CD4-positive, alpha-beta T cell (primary cell): Measurements from ENCODE around the gene ZNF774. TPM values are rescaled to one million over a fixed set of nuclear protein-coding genes. Genes with fewer than 3 reads are reported as not detected.
A peak's percentile ranks its signal among the peaks of the same experiment; 100 is the strongest.

Source experiments
- ATAC-seq: fragments of 200-7000 bp; cut with Tn5 transposase; one replicate; pipeline ENCODE4 v1.10.0; 2022; ENCODE audit warnings: mild to moderate bottlenecking; ENCODE audit not compliant: poor library complexity
- CTCF ChIA-PET: fragments of 350-600 bp; sonication (Branson Sonifier 250); formaldehyde crosslinking; loops from one replicate; lab custom pipeline; 2021; ENCODE audit warnings: antibody characterized with exemption, inconsistent platforms; lab: Charles Lee
- POLR2A ChIA-PET: fragments of 350-600 bp; sonication (Branson Sonifier 250); formaldehyde crosslinking; loops from one replicate; lab custom pipeline; 2021; ENCODE audit warnings: antibody characterized with exemption, inconsistent platforms; lab: Charles Lee
- DNase-seq, 14 experiments: peaks; one replicate each; pipeline ENCODE4 v3.0.0-alpha.2; 2013 to 2020; ENCODE audit warnings: mixed read lengths in 2 of 14
- H3K27ac ChIP-seq, 2 donors: one replicate each; pipeline versions ENCODE4 v1.5.1 to v1.7.0; 2013; ENCODE audit warnings: low read length in 2 of 2, low read depth in 1 of 2, mild to moderate bottlenecking in 1 of 2
- H3K27me3 ChIP-seq, 2 experiments: 1 replicate in 1 of 2; 2 replicates in 1 of 2; pipeline versions ENCODE4 v1.6.1 to v1.7.0; 2013; ENCODE audit warnings: low read length in 2 of 2, control low read depth in 1 of 2, mild to moderate bottlenecking in 1 of 2, moderate library complexity in 1 of 2; ENCODE audit not compliant: insufficient read depth in 2 of 2, control insufficient read depth in 1 of 2
- H3K36me3 ChIP-seq: one replicate; pipeline ENCODE4 v1.6.1; 2013; ENCODE audit warnings: low read length, control low read depth; ENCODE audit not compliant: insufficient read depth
- H3K4me1 ChIP-seq: one replicate; pipeline ENCODE4 v1.6.1; 2013; ENCODE audit warnings: low read length, control low read depth; ENCODE audit not compliant: insufficient read depth
- H3K4me3 ChIP-seq: one replicate; pipeline ENCODE4 v1.5.1; 2013; ENCODE audit warnings: mild to moderate bottlenecking, low read length, moderate library complexity
- H3K9me3 ChIP-seq, 2 experiments: 1 replicate in 1 of 2; 2 replicates in 1 of 2; pipeline versions ENCODE4 v1.6.1 to v1.7.0; 2013; ENCODE audit warnings: low read length in 2 of 2, mild to moderate bottlenecking in 2 of 2, control low read depth in 1 of 2, moderate library complexity in 1 of 2; ENCODE audit not compliant: control insufficient read depth in 1 of 2, insufficient read depth in 1 of 2
- H3K27ac Mint-ChIP-seq: one replicate; pipeline ENCODE4 v1.8.0; 2020; ENCODE audit warnings: mixed read lengths
- H3K27me3 Mint-ChIP-seq: one replicate; pipeline ENCODE4 v1.8.0; 2021; ENCODE audit warnings: mixed read lengths
- H3K36me3 Mint-ChIP-seq: one replicate; pipeline ENCODE4 v1.8.0; 2021; ENCODE audit warnings: low read depth, mixed read lengths
- H3K4me1 Mint-ChIP-seq: one replicate; pipeline ENCODE4 v1.8.0; 2021; ENCODE audit warnings: low read depth, mixed read lengths
- H3K4me3 Mint-ChIP-seq: one replicate; pipeline ENCODE4 v1.8.0; 2020; ENCODE audit warnings: mild to moderate bottlenecking, mixed read lengths
- H3K9me3 Mint-ChIP-seq: one replicate; pipeline ENCODE4 v1.8.0; 2020; ENCODE audit warnings: mixed read lengths
- CTCF ChIP-seq: fragments of 200-600 bp; IDR thresholded peaks from one replicate; pipeline ENCODE4 v1.8.0; 2022; ENCODE audit warnings: antibody characterized with exemption, mild to moderate bottlenecking
- intact Hi-C, 2 experiments: fragments of 100-400 bp; cut with DNase I in 1 of 2; cut with micrococcal nuclease in 1 of 2; formaldehyde crosslinking; loops; one replicate each; pipeline versions ENCODE4 v1.15.1 to v1.9.0; 2023 to 2025; cut with DNase I, micrococcal nuclease
- total RNA-seq, 174 experiments: library from RNA in 2 of 174; stranded (reverse) in 2 of 174; gene quantifications; one replicate each; pipeline ENCODE4 v1.2.3 and lab custom pipeline; 2021 to 2026

The ZNF774 gene
- total RNA-seq, 2 experiments from 2014 or later: 0.20 to 1.1 TPM

- Mint-ChIP-seq H3K4me1 (peaks cover 23% of the 10 kb centered on the region), H3K4me3 (no peak overlapping the region), H3K27me3 (no peaks in the 10 kb centered on the region), H3K9me3 (no peaks in the 10 kb centered on the region), H3K36me3 (no peaks in the 10 kb centered on the region), H3K27ac (no peak overlapping the region)
- ATAC-seq (no peak), DNase-seq (no peak)
- Histone ChIP-seq H3K4me1 (peaks cover 6% of the 10 kb centered on the region), H3K4me3 (no peak overlapping the region), H3K27me3 (no peaks in the 10 kb centered on the region), H3K27ac (no peak overlapping the region), H3K36me3 (no peaks in the 10 kb centered on the region), H3K9me3 (no peaks in the 10 kb centered on the region)
- POLR2A ChIA-PET: interaction anchor here (0.8 to 1.6 kb wide), 3 partner anchors 9 to 163 kb away, joined by 3 to 6 read pairs (median 4); partner anchors contain the start of gene IQGAP1
- CTCF ChIA-PET: no interaction called here
- intact Hi-C loops: no loop called here
- TF ChIP-seq CTCF: no peak
These were observed 15.5 kb downstream of the ZNF774 start for GRCh38 chr15:90367576-90367975.

GRCh38 chr15:90375071-90375470 is 23.0 kb downstream of the ZNF774 start:
- Histone ChIP-seq H3K27me3 (no peaks in the 10 kb centered on the region), H3K9me3 (peaks cover 10 to 13% of the 10 kb centered on the region in 2 experiments), H3K4me3 (no peak overlapping the region), H3K27ac (no peak overlapping the region), H3K36me3 (no peaks in the 10 kb centered on the region), H3K4me1 (peaks cover 41% of the 10 kb centered on the region)
- Mint-ChIP-seq H3K4me3 (no peak overlapping the region), H3K9me3 (peaks cover 3% of the 10 kb centered on the region), H3K27ac (no peak overlapping the region), H3K27me3 (no peaks in the 10 kb centered on the region), H3K36me3 (peaks cover 9% of the 10 kb centered on the region), H3K4me1 (peaks cover 50% of the 10 kb centered on the region)
- intact Hi-C loops: loop anchor here in 1 of 2 experiments (5.0 kb wide), 2 partner anchors 37 to 302 kb away; no protein-coding TSS in a partner anchor
- no peak for ATAC-seq
- ChIA-PET CTCF (no interaction called here), POLR2A (interaction anchor here (1.2 to 5.4 kb wide), 2 partner anchors 13 kb away, joined by 5 to 45 read pairs; partner anchors contain the start of gene IQGAP1)
- no peak for DNase-seq
- no peak for TF ChIP-seq CTCF

GRCh38 chr15:90376789-90377188 is 24.7 kb downstream of the ZNF774 start:
- intact Hi-C loops: loop anchor here in 1 of 2 experiments (1.0 to 5.0 kb wide), 3 partner anchors 12 to 301 kb away; partner anchors contain the start of gene IQGAP1
- TF ChIP-seq CTCF: no peak
- Histone ChIP-seq H3K36me3 (no peaks in the 10 kb centered on the region), H3K27ac (no peak overlapping the region), H3K4me1 (peaks cover 41% of the 10 kb centered on the region), H3K9me3 (peaks cover 10 to 15% of the 10 kb centered on the region in 2 experiments), H3K27me3 (no peaks in the 10 kb centered on the region), H3K4me3 (no peak overlapping the region)
- Mint-ChIP-seq H3K27ac (peak overlapping the region; percentile 21), H3K4me3 (peak overlapping the region; percentile 70), H3K9me3 (peaks cover 3% of the 10 kb centered on the region), H3K36me3 (peaks cover 9% of the 10 kb centered on the region), H3K27me3 (no peaks in the 10 kb centered on the region), H3K4me1 (peaks cover 56% of the 10 kb centered on the region)
- CTCF ChIA-PET: interaction anchor here (1.0 to 1.1 kb wide), 2 partner anchors 10 to 57 kb away, joined by 3 read pairs; no protein-coding TSS in a partner anchor
- ATAC-seq: peak; percentile 98
- DNase-seq: peak; percentile 41 to 89 (median 52)
- POLR2A ChIA-PET: interaction anchor here (0.6 to 5.4 kb wide), 8 partner anchors 10 to 555 kb away, joined by 3 to 45 read pairs (median 4); partner anchors contain the start of genes HDDC3 and IQGAP1
